ENCODE measurements around the gene COX6B1.
"Not testable (repeated sequence)": the region's sequence is repeated elsewhere in the genome, so short reads cannot be mapped to it uniquely, and the experiment has no call there.

Gene COX6B1

GRCh38 chr19:35645680-35646511 is 2.2 kb upstream of the COX6B1 start:
- Histone ChIP-seq H2AFZ (ENCODE audit: low read length) (no peak overlapping the region; the same call in 1 of the 2 replicates), H3K9ac (ENCODE audit: low read depth, low read length, poor library complexity, severe bottlenecking) (no peak overlapping the region), H3K4me2 (ENCODE audit: low read depth, low read length, poor library complexity, severe bottlenecking) (no peak overlapping the region), H3K79me2 (ENCODE audit: insufficient read depth, low read length) (peaks cover 27% of the 10 kb centered on the region), H3K9me2 (replicated peaks; ENCODE audit: low read depth, low read length) (no peaks in the 10 kb centered on the region), H3K4me1 (ENCODE audit: insufficient read depth, low read length, poor library complexity, severe bottlenecking) (peaks cover 44% of the 10 kb centered on the region), H3K36me3 (ENCODE audit: insufficient read depth, low read length) (no peaks in the 10 kb centered on the region), H3K9me3 (ENCODE audit: insufficient read depth, low read depth, low read length) (no peaks in the 10 kb centered on the region), H4K20me1 (ENCODE audit: insufficient read depth, low read length, poor library complexity, severe bottlenecking) (peaks cover 14% of the 10 kb centered on the region), H3F3A (ENCODE audit: low read depth) (0 out of 2 replicates have a peak, but pooled peaks cover 2% of the 10 kb centered on the region), H3K27me3 (ENCODE audit: insufficient read depth, low read length, poor library complexity, severe bottlenecking) (no peaks in the 10 kb centered on the region), H3K4me3 (ENCODE audit: low read length, poor library complexity, severe bottlenecking) (no peak overlapping the region)
- TF ChIP-seq CTCF (conservative IDR thresholded peaks at IDR 0.05; ENCODE audit: low read length) (no peak), EZH2phosphoT487 (IDR thresholded peaks at IDR 0.05; ENCODE audit: borderline replicate concordance) (no peak)

GRCh38 chr19:35650581-35650980 is 2.5 kb downstream of the COX6B1 start:
- Histone ChIP-seq H3K27me3 (ENCODE audit: insufficient read depth, low read length, poor library complexity, severe bottlenecking) (no peaks in the 10 kb centered on the region), H4K20me1 (ENCODE audit: insufficient read depth, low read length, poor library complexity, severe bottlenecking) (peaks cover 14% of the 10 kb centered on the region), H3K9ac (ENCODE audit: low read depth, low read length, poor library complexity, severe bottlenecking) (no peak overlapping the region), H3F3A (ENCODE audit: low read depth) (no peaks in the 10 kb centered on the region), H3K79me2 (ENCODE audit: insufficient read depth, low read length) (peaks cover 36% of the 10 kb centered on the region), H3K36me3 (ENCODE audit: insufficient read depth, low read length) (peaks cover 15% of the 10 kb centered on the region; the same call in 1 of the 2 replicates), H3K4me1 (ENCODE audit: insufficient read depth, low read length, poor library complexity, severe bottlenecking) (peaks cover 25% of the 10 kb centered on the region), H2AFZ (ENCODE audit: low read length) (no peak overlapping the region), H3K9me3 (ENCODE audit: insufficient read depth, low read depth, low read length) (no peaks in the 10 kb centered on the region), H3K9me2 (replicated peaks; ENCODE audit: low read depth, low read length) (no peaks in the 10 kb centered on the region), H3K4me2 (ENCODE audit: low read depth, low read length, poor library complexity, severe bottlenecking) (peak overlapping the region; percentile 96), H3K4me3 (ENCODE audit: low read length, poor library complexity, severe bottlenecking) (peak overlapping the region; percentile 24)
- no peak for TF ChIP-seq CTCF (conservative IDR thresholded peaks at IDR 0.05; ENCODE audit: low read length)
- no peak for TF ChIP-seq EZH2phosphoT487 (IDR thresholded peaks at IDR 0.05; ENCODE audit: borderline replicate concordance)

DNA sequence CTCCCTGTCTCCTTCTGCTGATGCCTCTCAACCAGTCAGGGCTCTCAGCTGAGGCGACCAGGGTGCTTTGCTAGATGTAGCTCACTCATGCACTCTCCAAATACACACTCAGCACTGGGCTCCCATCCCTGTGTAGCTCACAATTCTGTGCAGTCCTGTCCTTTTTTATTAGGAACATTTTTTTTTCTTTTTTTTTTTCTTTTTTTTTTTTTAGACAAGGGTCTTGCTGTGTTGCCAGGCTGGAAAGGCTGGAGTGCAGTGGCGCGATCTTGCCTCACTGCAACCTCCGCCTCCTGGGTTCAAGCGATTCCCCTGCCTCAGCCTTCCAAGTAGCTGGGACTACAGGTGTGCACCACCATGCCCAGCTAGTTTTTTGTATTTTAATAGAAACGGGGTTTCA is 6.7 kb downstream of the COX6B1 start:
- not testable (repeated sequence) for H3K9me3 ChIP-seq (ENCODE audit: insufficient read depth, low read depth, low read length); H3K9me2 ChIP-seq (replicated peaks; ENCODE audit: low read depth, low read length); H3K9ac ChIP-seq (ENCODE audit: low read depth, low read length, poor library complexity, severe bottlenecking); H4K20me1 ChIP-seq (ENCODE audit: insufficient read depth, low read length, poor library complexity, severe bottlenecking); H3K27me3 ChIP-seq (ENCODE audit: insufficient read depth, low read length, poor library complexity, severe bottlenecking); H3F3A ChIP-seq (ENCODE audit: low read depth); H2AFZ ChIP-seq (ENCODE audit: low read length); H3K4me2 ChIP-seq (ENCODE audit: low read depth, low read length, poor library complexity, severe bottlenecking); H3K4me3 ChIP-seq (ENCODE audit: low read length, poor library complexity, severe bottlenecking)
- peaks cover 37% of the 10 kb centered on the region; the same call in 1 of the 2 replicates for H3K36me3 ChIP-seq (ENCODE audit: insufficient read depth, low read length)
- peaks cover 19% of the 10 kb centered on the region; the same call in 1 of the 2 replicates for H3K79me2 ChIP-seq (ENCODE audit: insufficient read depth, low read length)
- H3K4me1 ChIP-seq (ENCODE audit: insufficient read depth, low read length, poor library complexity, severe bottlenecking), result peaks cover 13% of the 10 kb centered on the region
